Measurements from ENCODE around the gene TCTN2.

- TF ChIP-seq GATA3 (IDR thresholded peaks at IDR 0.05; ENCODE audit: low read depth, low read length), result no peak
- no peak for TF ChIP-seq GATA2 (IDR thresholded peaks at IDR 0.05; ENCODE audit: low read depth, low read length)
Measured at GRCh38 chr12:123715195-123715594, 44.3 kb downstream of the TCTN2 start.

All from SH-SY5Y (cell line).